Muscle of leg (tissue), 11 donors: ENCODE measurements around the gene SLC9A5. TPM values are rescaled to one million over a fixed set of nuclear protein-coding genes. Genes with fewer than 3 reads are reported as not detected.

Experiments used
- DNase-seq: peaks from one replicate; pipeline ENCODE4 v3.0.0; 2013
- H3K27ac ChIP-seq: one replicate; pipeline ENCODE4 v1.5.1; 2013; ENCODE audit warnings: mild to moderate bottlenecking, low read length, control low read depth
- H3K27me3 ChIP-seq: one replicate; pipeline ENCODE4 v1.6.1; 2013; ENCODE audit warnings: low read length; ENCODE audit not compliant: control insufficient read depth, insufficient read depth
- H3K36me3 ChIP-seq: one replicate; pipeline ENCODE4 v1.6.1; 2013; ENCODE audit warnings: low read length; ENCODE audit not compliant: control insufficient read depth, insufficient read depth
- H3K4me1 ChIP-seq: one replicate; pipeline ENCODE4 v1.6.1; 2013; ENCODE audit warnings: low read length; ENCODE audit not compliant: control insufficient read depth, insufficient read depth
- H3K4me3 ChIP-seq: one replicate; pipeline ENCODE4 v1.5.1; 2013; ENCODE audit warnings: low read length, control low read depth
- H3K9me3 ChIP-seq: replicated peaks from 2 replicates; pipeline ENCODE4 v1.6.1; 2013; ENCODE audit warnings: low read depth, low read length; ENCODE audit not compliant: control insufficient read depth
- WGBS: methylation state at CpG from one replicate; pipeline ENCODE4 v1.1.5; 2013; ENCODE audit warnings: missing lambda C conversion rate; ENCODE audit not compliant: insufficient coverage; 5-methylcytosine and 5-hydroxymethylcytosine counted together
- polyA plus RNA-seq, 8 donors: library from polyadenylated mRNA; unstranded; fragments of 120-200 nt; gene quantifications; one replicate each; pipeline versions ENCODE4 v1.2.1 to v1.2.3, GENCODE V29; 2013; ENCODE audit warnings: inconsistent platforms in 1 of 8, low replicate concordance in 1 of 8; ENCODE audit not compliant: insufficient read length in 8 of 8, insufficient read depth in 1 of 8
- total RNA-seq: library from RNA; stranded (reverse); fragments of 120-200 nt; gene quantifications from one replicate; pipeline ENCODE4 v1.2.4, GENCODE V29; 2013

Gene SLC9A5
- total and polyA plus RNA-seq, 9 donors: 0.40 to 1.8 (median 1.0) TPM

GRCh38 chr16:67206129-67206837 lies 42.5 kb upstream of the SLC9A5 start:
- Histone ChIP-seq H3K27me3 (no peaks in the 10 kb centered on the region), H3K9me3 (no peaks in the 10 kb centered on the region), H3K4me3 (no peak overlapping the region), H3K4me1 (peaks cover 11% of the 10 kb centered on the region), H3K27ac (no peak overlapping the region), H3K36me3 (peaks cover 46% of the 10 kb centered on the region)
- no peak for DNase-seq
- WGBS: 87% methylated on average over 8 of the region's 8 CpGs

DNA sequence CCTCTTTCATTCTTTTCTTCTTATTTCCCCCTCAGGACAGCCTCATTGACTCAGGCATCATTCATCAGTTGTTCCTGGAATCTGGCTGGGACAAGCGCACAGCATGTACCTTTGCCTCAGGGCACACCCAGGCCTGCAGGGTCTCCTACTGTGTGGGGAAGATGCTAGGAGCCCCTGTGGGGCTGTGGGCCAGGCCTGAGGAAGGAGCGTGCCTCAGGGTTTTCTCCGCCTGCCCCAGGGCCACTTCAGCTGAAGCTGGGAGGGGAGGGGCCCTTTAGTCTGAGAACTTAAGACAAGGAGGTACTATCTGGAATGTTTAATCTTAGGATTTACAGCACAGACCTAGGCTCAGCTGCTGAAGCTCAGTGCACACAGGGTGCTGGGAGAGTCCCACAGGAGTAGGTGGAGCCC lies 41.9 kb upstream of the SLC9A5 start:
- peaks cover 11% of the 10 kb centered on the region for H3K4me1 ChIP-seq
- no peaks in the 10 kb centered on the region for H3K9me3 ChIP-seq
- DNase-seq: no peak
- no peak overlapping the region for H3K27ac ChIP-seq
- WGBS: 83% methylated on average over 2 of the region's 3 CpGs
- peaks cover 41% of the 10 kb centered on the region for H3K36me3 ChIP-seq
- H3K27me3 ChIP-seq: no peaks in the 10 kb centered on the region
- H3K4me3 ChIP-seq: no peak overlapping the region

DNA sequence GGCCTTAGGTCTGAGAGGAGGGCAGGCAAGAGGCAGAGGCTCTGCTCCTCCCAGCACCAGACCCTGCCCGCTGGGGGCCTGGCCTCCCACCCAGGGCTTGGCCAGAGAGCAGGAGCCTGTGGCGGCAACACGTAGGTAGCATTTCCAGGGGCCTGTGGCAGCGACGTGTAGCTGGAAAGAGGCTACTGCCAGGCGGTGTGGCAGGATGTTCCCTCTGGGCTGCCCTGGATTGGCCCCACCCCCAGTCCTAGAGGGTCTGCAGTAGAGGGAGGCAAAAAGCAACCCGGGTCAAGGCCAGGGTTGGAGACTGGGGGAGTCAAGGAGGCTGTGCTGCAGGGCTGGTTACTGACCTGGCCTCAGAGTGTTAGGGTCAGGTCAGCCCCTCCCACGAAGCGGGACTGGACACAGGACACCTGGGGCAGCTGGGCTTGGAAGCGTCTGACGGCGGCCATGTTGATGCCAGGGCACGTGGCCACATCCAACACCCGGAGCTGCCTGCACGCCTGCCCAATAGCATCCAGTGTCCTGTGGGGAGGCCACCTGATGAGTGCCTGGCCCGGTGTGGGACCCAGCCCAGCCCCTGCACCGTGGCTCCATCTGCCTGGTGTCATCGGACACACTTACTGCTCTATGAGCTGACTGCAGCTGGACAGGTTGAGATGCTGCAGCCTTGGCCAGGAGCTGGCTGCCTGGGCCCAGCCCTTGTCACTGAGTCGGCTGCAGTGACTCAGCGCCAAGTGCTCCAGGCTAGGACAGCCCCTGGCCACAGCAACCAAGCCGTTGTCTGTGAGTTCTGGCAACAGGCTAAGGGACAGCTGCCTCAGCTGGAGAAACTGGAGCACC lies 41.3 kb upstream of the SLC9A5 start:
- peaks cover 35% of the 10 kb centered on the region for H3K36me3 ChIP-seq
- H3K27ac ChIP-seq: no peak overlapping the region
- no peak overlapping the region for H3K4me3 ChIP-seq
- no peaks in the 10 kb centered on the region for H3K27me3 ChIP-seq
- no peak for DNase-seq
- peaks cover 11% of the 10 kb centered on the region for H3K4me1 ChIP-seq
- WGBS: 67% methylated on average over 21 of the region's 21 CpGs
- no peaks in the 10 kb centered on the region for H3K9me3 ChIP-seq

- no peak for DNase-seq
- Histone ChIP-seq H3K4me1 (peaks cover 11% of the 10 kb centered on the region), H3K9me3 (no peaks in the 10 kb centered on the region), H3K36me3 (peaks cover 26% of the 10 kb centered on the region), H3K4me3 (no peak overlapping the region), H3K27ac (no peak overlapping the region), H3K27me3 (no peaks in the 10 kb centered on the region)
- WGBS: 90% methylated on average over 7 of the region's 11 CpGs
These were observed 40.5 kb upstream of the SLC9A5 start for GRCh38 chr16:67208154-67208896.

DNA sequence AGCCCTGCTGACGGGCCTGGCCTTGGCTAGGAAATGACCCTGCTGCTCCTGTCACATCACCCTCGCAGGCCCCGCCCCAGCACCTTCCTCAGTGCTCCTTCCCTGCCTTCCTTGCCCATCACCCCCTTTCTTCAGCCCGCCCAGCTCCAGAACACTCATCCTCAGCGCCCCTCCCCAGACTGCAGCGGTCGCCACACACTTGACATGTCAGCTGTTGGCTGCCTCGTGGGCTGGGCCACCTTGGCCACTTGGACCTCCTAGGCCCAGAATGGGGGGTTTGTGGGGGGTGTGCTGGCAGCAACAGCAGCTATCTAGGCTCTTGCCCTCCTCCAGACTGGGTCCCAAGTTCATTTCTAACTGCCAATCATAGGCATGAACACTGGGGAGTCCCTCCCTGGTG lies 39.2 kb upstream of the SLC9A5 start:
- no peak overlapping the region for H3K27ac ChIP-seq
- H3K4me1 ChIP-seq: peaks cover 11% of the 10 kb centered on the region
- 67% methylated on average over 1 of the region's 8 CpGs for WGBS
- H3K4me3 ChIP-seq: no peak overlapping the region
- peaks cover 19% of the 10 kb centered on the region for H3K36me3 ChIP-seq
- no peak for DNase-seq
- no peaks in the 10 kb centered on the region for H3K9me3 ChIP-seq
- no peaks in the 10 kb centered on the region for H3K27me3 ChIP-seq

DNA sequence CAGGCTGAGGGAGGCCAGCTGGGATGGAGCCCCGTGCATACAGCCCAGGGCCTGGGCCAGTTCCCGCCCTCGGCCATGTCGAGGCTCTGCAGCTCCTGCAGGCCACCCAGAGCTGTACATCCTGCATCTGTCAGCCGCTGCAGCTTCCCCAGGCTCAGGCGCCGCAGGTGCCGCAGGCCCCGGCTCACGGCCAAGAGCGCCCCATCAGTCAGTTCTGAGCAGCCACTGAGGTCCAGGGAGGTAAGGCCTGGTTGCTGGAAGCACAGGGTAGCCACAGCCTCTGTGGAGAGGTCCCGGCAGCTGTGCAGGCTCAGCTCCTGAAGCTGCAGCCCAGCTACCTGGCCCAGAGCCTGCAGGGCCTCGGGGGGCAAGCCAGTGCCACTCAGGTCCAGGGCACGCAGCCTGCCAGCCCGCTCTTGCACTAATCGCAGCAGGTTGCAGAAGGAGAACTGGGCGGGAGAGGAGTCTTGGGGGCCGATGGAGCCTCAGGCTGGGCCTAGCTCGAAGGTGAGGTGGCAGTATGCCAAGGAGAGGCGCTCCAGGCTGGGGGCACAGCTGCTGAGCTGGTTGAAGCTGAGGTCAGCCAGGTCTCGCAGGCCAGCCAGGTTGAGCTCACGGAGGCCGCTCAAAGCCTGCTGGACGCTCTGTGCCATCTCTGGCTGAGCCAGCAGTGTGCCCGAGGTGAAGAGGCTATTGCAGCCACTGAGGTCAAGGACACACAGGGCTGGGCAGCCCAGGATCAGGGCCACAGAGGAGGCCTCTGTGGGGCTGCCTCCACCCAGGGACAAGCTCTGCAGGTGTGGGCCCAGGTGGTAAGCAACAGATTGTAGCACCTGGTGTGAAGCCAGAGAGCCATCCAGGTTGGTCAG lies 38.5 kb upstream of the SLC9A5 start:
- peaks cover 19% of the 10 kb centered on the region for H3K36me3 ChIP-seq
- H3K4me3 ChIP-seq: no peak overlapping the region
- 75% methylated on average over 25 of the region's 25 CpGs for WGBS
- H3K27me3 ChIP-seq: no peaks in the 10 kb centered on the region
- H3K4me1 ChIP-seq: peaks cover 11% of the 10 kb centered on the region
- no peaks in the 10 kb centered on the region for H3K9me3 ChIP-seq
- no peak for DNase-seq
- no peak overlapping the region for H3K27ac ChIP-seq

DNA sequence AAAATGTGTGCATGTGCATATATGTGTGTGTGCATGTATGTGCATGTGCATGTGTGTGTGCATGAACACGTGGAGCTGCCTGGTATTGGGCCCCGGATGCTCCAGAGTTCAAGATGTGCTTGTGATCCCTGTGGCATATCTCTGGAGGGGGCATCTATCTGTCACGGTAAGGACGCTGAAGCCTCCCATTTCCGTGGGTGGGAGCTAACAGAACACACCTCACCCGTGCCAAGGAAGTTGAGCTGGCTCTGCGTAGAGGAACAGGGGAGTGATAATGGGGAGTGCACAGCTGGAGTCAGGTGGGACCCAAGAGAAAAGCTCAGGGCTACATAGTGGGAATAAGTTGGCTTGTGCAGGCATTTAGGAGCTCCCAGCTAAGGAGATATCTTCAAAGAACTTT lies 37.1 kb upstream of the SLC9A5 start:
- peaks cover 14% of the 10 kb centered on the region for H3K4me1 ChIP-seq
- 67% methylated on average over 7 of the region's 7 CpGs for WGBS

DNA sequence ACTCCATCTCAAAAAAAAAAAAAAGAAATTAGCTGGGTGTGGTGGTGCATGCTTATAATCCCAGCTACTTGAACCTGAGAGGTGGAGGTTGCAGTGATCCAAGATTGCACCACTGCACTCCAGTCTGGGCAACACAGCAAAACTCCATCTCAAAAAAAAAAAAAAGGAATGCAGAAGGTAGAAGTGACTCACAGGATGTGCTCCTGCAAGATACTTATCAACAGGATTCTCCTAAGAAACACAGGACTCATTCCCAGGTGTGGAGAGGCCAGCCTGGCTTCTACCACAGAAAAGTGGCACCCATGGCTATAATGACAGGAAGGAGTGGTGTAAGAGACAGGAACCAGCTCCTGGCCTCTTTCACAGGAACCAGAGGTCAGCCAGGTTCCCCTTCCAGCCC lies 36.0 kb upstream of the SLC9A5 start:
- H3K4me3 ChIP-seq: no peak overlapping the region
- no peaks in the 10 kb centered on the region for H3K27me3 ChIP-seq
- H3K36me3 ChIP-seq: peaks cover 18% of the 10 kb centered on the region
- H3K27ac ChIP-seq: no peak overlapping the region
- no peaks in the 10 kb centered on the region for H3K9me3 ChIP-seq
- peaks cover 17% of the 10 kb centered on the region for H3K4me1 ChIP-seq
- no peak for DNase-seq

More for the DNA sequence above, 37.1 kb upstream of the SLC9A5 start:
- no peak overlapping the region for H3K4me3 ChIP-seq
- H3K27ac ChIP-seq: no peak overlapping the region
- H3K27me3 ChIP-seq: no peaks in the 10 kb centered on the region
- DNase-seq: no peak
- H3K9me3 ChIP-seq: no peaks in the 10 kb centered on the region
- H3K36me3 ChIP-seq: peaks cover 15% of the 10 kb centered on the region

DNA sequence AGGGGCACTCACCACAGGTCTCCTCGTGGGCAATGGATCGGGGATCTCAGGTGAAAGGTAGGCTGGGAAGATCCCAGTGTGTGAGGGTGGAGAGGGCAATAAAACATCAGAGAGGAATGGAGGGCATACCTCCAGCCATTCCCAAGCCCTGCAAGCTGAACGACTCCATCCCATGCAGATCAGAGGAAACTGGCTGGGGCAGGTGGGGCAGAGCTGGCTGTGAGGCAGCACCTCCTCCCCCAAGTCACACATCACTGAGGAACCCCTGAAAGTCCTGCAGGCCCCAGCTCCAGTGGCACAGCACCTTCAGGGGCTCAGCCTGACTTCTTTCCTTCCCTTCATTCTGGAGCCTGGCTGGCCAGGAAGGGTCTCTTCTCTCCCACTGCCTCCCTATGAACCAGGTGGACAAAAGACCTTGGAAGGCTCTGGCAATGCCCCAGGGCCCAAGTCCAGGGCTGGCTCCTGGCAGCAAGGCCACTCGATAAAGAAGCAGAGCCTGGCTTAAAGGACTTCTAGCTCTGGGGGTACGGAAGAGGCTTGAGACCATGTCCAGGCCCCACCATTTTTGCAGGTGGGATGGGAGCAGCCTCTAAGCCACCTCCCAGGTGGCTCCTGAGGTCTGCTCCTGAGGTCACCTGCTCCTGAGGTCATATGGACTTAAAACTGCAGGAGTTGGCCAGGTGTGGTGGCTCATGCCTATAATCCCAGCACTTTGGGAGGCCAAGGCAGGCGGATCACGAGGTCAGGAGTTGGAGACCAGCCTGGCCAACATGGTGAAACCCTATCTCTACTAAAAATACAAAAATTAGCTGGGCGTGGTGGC lies 35.4 kb upstream of the SLC9A5 start:
- WGBS: 72% methylated on average over 4 of the region's 8 CpGs
- Histone ChIP-seq H3K27me3 (no peaks in the 10 kb centered on the region), H3K4me3 (no peak overlapping the region), H3K9me3 (no peaks in the 10 kb centered on the region), H3K27ac (no peak overlapping the region), H3K4me1 (peaks cover 17% of the 10 kb centered on the region), H3K36me3 (peaks cover 18% of the 10 kb centered on the region)
- DNase-seq: no peak
